ENCODE results near the gene ANKK1.

Gene ANKK1

DNA sequence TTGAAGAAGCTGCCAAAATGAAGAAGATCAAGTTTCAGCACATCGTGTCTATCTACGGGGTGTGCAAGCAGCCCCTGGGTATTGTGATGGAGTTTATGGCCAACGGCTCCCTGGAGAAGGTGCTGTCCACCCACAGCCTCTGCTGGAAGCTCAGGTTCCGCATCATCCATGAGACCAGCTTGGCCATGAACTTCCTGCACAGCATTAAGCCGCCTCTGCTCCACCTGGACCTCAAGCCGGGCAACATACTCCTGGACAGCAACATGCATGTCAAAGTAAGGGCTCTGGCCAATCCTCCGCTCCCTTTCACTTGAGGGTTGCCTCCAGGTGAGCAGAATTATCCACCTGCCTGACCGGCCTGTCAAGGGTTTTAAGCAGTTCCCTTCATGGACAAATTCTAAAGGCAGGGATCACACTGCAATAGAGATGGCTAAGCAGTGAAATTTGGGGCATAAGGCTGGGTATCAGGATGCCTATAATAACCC lies 6.0 kb downstream of the ANKK1 start:
- H3K9me3 Mint-ChIP-seq: no peaks in the 10 kb centered on the region
- H3K27ac Mint-ChIP-seq: no peak overlapping the region
- H3K4me3 Mint-ChIP-seq: no peak overlapping the region
- no peaks in the 10 kb centered on the region for H3K4me1 Mint-ChIP-seq (ENCODE audit: low read depth)
- no peaks in the 10 kb centered on the region for H3K36me3 Mint-ChIP-seq (ENCODE audit: low read depth)
- no peaks in the 10 kb centered on the region for H3K27me3 Mint-ChIP-seq

DNA sequence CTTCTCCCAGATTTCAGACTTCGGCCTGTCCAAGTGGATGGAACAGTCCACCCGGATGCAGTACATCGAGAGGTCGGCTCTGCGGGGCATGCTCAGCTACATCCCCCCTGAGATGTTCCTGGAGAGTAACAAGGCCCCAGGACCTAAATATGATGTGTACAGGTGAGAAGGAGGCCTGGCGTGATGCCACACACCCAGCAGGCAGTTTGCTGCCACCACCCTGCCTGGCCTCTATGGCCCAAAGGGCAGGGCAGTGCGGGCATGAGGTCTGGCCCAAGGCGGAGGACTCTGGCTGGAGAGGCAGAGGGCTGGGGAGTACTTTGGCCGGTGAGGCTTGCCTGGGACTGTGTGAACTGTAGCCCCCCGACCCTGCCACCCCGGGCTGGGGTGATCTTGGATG lies 7.3 kb downstream of the ANKK1 start:
- H3K27ac Mint-ChIP-seq: no peak overlapping the region
- no peaks in the 10 kb centered on the region for H3K9me3 Mint-ChIP-seq
- H3K36me3 Mint-ChIP-seq (ENCODE audit: low read depth): no peaks in the 10 kb centered on the region
- H3K27me3 Mint-ChIP-seq: no peaks in the 10 kb centered on the region
- no peaks in the 10 kb centered on the region for H3K4me1 Mint-ChIP-seq (ENCODE audit: low read depth)
- no peak overlapping the region for H3K4me3 Mint-ChIP-seq

DNA sequence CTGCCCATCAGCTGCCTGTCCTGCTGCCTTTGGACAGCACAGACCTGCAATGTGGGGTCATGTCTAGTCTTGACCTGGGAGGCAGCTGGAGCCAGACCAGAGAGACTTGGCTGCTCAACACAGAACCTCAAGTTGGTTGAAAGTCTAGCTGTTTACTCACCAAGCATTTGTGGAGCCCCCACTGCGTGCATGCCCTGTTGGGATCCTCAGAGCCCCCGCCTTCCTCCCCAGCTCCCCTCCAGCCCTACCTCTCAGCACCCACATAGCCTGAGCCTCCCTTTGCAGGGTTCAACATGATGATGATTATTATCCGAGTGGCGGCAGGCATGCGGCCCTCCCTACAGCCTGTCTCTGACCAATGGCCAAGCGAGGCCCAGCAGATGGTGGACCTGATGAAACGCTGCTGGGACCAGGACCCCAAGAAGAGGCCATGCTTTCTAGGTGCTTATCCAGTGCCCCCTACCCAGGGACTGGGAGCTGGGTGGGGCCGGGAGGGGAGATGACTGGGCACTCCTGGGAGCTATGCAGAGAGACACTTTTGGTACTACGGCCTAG lies 8.3 kb downstream of the ANKK1 start:
- Mint-ChIP-seq H3K4me3 (no peak overlapping the region), H3K36me3 (ENCODE audit: low read depth) (no peaks in the 10 kb centered on the region), H3K27ac (no peak overlapping the region), H3K4me1 (ENCODE audit: low read depth) (no peaks in the 10 kb centered on the region), H3K27me3 (no peaks in the 10 kb centered on the region), H3K9me3 (no peaks in the 10 kb centered on the region)

DNA sequence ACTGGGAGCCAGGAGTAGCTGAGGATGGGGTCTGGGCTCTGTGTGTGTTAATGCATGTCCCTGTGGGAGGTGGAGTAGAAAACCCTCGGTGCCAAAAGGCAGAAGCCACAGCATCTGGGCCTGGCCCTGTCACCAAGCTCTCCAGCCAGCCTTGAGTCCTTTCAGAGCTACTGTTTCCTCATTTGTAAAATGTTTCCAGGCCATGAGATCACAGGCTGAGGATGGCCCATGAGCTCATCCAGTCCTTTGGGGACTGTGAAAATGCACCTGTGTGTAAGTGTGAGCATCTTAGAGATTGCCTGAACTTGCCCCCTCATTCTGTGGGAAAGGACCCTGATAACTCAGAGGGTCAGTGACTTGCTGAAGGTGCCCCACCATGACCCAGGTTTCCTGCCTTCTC lies 9.1 kb downstream of the ANKK1 start:
- Mint-ChIP-seq H3K4me1 (ENCODE audit: low read depth) (no peaks in the 10 kb centered on the region), H3K9me3 (no peaks in the 10 kb centered on the region), H3K36me3 (ENCODE audit: low read depth) (no peaks in the 10 kb centered on the region), H3K27ac (no peak overlapping the region), H3K4me3 (no peak overlapping the region), H3K27me3 (no peaks in the 10 kb centered on the region)

DNA sequence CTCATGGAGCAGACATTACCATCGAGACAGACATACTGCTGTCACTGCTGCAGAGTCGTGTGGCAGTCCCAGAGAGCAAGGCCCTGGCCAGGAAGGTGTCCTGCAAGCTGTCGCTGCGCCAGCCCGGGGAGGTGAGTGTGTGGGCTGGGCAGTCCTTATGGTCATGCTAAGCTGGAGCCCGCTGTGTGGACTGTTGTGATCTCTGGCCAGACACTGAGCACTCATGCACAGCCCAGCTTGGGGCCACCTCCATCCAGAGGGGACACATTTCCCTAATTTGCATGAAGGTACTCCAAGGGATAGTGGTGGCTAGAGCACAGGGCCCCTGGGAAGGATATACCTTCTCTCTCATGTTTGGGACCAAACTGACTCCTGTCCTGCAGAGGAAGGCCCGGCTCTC lies 9.6 kb downstream of the ANKK1 start:
- Mint-ChIP-seq H3K9me3 (no peaks in the 10 kb centered on the region), H3K36me3 (ENCODE audit: low read depth) (no peaks in the 10 kb centered on the region), H3K27ac (no peak overlapping the region), H3K4me3 (no peak overlapping the region), H3K27me3 (no peaks in the 10 kb centered on the region), H3K4me1 (ENCODE audit: low read depth) (no peaks in the 10 kb centered on the region)

DNA sequence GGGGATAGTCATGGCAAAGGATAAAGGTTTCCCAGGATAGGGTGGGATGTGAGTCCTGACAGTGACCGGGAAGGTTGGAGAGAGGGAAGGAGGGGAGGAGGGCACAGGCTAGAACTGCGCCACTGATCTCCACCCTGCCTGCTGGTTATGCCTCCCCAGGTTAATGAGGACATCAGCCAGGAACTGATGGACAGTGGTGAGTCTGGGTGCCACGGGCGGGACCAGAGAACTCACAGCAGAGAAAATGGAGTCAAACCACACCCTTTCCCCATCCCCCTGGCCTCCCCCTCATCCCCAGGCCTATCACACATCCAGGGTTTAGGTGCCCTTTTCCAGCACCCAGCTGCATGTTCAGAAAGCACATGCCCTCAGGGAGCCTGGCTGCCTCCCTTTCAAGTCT lies 10.2 kb downstream of the ANKK1 start:
- Mint-ChIP-seq H3K27me3 (no peaks in the 10 kb centered on the region), H3K27ac (no peak overlapping the region), H3K4me1 (ENCODE audit: low read depth) (no peaks in the 10 kb centered on the region), H3K4me3 (no peak overlapping the region), H3K9me3 (no peaks in the 10 kb centered on the region), H3K36me3 (ENCODE audit: low read depth) (no peaks in the 10 kb centered on the region)

DNA sequence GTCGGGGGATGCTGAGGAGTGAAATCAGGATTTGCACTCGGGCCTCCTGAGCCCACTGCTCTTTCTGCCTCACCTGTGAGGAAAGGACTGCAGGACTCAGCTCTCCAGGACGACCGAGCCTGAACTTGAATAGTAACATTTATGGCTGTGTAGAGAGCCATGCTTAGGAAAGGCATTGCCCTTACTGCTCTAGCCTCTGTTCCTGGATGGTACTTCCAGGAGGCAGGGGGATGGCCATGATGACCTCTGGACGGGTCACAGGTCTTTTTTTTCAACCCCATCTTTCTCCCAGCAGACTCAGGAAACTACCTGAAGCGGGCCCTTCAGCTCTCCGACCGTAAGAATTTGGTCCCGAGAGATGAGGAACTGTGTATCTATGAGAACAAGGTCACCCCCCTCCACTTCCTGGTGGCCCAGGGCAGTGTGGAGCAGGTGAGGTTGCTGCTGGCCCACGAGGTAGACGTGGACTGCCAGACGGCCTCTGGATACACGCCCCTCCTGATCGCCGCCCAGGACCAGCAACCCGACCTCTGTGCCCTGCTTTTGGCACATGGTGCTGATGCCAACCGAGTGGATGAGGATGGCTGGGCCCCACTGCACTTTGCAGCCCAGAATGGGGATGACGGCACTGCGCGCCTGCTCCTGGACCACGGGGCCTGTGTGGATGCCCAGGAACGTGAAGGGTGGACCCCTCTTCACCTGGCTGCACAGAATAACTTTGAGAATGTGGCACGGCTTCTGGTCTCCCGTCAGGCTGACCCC lies 11.3 kb downstream of the ANKK1 start:
- no peaks in the 10 kb centered on the region for H3K36me3 Mint-ChIP-seq (ENCODE audit: low read depth)
- H3K4me3 Mint-ChIP-seq: no peak overlapping the region
- no peaks in the 10 kb centered on the region for H3K27me3 Mint-ChIP-seq

DNA sequence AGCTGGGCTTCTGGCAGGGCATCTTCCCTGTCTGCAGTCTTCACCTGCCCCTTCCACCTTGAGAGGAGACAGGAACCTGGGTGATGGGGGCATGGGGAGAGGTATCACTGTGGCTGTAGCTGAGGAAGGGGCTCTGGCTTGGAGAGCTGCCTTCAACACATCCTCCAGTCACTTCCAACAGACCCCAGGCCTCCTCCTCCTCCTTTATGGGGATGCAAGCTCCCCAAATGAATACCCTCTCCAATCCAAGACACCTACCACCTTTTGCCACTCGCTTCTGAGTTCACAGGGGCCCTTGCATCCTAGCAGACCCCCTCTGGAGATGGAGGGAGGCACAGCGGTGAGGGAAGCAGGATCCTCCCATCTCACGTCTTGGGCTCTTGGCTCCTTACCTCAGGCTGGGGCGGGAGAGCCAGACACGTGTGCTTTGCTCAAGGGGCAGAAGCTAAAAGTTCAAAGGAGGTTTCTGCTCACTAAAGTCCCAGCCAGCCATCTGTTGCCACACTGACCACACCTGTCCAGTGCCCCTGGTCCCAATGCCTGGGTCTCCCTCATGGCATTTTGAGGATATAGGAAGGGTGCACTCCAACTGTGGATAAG lies 13.2 kb downstream of the ANKK1 start:
- Mint-ChIP-seq H3K36me3 (ENCODE audit: low read depth) (no peaks in the 10 kb centered on the region), H3K27ac (no peak overlapping the region), H3K9me3 (no peaks in the 10 kb centered on the region), H3K4me1 (ENCODE audit: low read depth) (no peaks in the 10 kb centered on the region), H3K4me3 (no peak overlapping the region), H3K27me3 (no peaks in the 10 kb centered on the region)

More for the DNA sequence above, 11.3 kb downstream of the ANKK1 start:
- Mint-ChIP-seq H3K27ac (no peak overlapping the region), H3K9me3 (no peaks in the 10 kb centered on the region), H3K4me1 (ENCODE audit: low read depth) (no peaks in the 10 kb centered on the region)

DNA sequence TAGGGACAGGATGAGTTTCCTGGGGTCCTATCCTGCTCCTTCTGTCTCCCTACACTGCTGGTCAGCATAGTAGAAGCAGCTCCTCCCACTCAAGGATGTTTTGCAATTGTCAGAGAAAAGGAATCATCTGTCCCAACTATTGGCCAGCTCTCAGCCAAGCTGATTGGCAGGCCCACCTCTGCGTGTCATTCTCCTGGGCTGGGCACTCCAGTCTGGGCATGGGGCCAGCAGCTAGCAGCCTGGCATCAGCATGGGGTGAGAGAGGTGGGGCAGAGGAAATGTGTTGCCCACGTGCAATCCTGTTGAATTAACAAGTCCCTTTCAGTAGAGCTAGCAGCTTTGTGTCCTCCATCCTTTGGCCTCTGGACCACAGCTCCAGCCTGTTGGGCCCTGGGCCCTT lies 14.1 kb downstream of the ANKK1 start:
- H3K36me3 Mint-ChIP-seq (ENCODE audit: low read depth): no peaks in the 10 kb centered on the region
- no peak overlapping the region for H3K27ac Mint-ChIP-seq
- H3K4me3 Mint-ChIP-seq: no peak overlapping the region
- no peaks in the 10 kb centered on the region for H3K4me1 Mint-ChIP-seq (ENCODE audit: low read depth)
- H3K9me3 Mint-ChIP-seq: no peaks in the 10 kb centered on the region
- no peaks in the 10 kb centered on the region for H3K27me3 Mint-ChIP-seq

DNA sequence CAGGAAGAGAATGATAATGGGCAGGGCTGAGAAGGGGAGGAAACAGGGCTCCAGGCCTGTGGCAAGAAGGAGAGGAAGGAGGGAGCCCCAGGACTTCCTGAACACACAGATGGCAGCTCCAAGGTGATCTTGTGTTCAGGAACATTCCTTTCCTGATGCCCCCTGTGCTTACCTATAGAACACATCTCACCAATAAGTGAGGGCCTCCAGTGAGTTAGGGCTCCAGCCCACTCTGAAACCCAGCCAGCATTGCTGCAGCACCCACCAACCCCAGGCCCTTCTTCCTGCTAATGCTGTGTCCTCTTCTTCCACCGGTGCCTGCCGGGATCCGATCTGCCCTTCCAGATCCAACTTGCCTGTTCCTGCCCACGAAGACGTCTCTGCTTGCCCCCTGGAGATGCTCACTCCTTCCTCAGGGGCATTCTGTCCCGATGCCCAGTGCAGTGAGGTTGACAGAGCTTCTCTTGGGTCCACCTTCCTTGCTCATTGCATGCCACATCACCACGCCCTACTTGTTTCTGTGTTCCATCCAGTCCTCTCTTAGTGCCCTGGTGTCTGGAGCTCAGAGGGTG lies 17.4 kb downstream of the ANKK1 start:
- H3K27ac Mint-ChIP-seq: no peak overlapping the region
- H3K27me3 Mint-ChIP-seq: no peaks in the 10 kb centered on the region
- H3K4me3 Mint-ChIP-seq: no peak overlapping the region

DNA sequence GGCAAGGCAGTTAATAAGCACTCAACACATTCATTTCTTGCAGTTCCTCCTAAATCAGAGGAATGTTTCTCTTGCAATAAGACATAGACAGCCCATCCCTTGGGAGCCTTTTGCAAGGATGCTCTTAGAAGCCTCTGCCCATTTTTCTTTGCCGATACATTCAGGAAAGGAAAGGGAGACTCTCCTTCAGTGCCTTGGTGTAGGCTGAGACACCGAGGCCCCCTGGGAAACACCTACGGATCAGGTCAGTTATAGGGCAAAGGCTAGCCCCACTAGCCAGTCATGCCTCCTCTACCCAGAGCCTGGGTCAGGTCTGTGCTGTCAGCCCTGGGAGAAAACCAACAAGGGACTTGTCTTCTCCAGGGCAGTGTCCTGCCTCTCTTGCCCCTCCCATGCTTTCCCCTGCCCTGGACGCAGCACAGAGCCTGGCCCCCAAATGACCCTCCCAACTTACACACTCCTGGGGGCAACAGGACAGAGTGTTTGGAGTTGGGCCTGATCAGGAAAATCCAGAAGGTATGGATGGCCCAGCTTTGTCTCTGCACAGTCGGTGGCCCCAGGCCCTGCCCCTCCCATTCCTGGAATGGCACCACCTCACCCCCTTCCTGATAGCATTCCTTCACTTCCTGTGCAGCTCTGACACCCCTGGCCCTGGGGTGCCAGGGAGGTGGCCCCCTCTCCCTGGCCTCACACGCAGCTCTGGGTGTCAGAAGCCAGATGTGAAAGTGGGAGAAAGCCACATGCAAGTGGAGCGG lies 18.3 kb downstream of the ANKK1 start:
- no peak overlapping the region for H3K4me3 Mint-ChIP-seq
- no peak overlapping the region for H3K27ac Mint-ChIP-seq
- H3K36me3 Mint-ChIP-seq (ENCODE audit: low read depth): no peaks in the 10 kb centered on the region
- no peaks in the 10 kb centered on the region for H3K4me1 Mint-ChIP-seq (ENCODE audit: low read depth)
- H3K9me3 Mint-ChIP-seq: no peaks in the 10 kb centered on the region
- H3K27me3 Mint-ChIP-seq: no peaks in the 10 kb centered on the region

More for the DNA sequence above, 17.4 kb downstream of the ANKK1 start:
- no peaks in the 10 kb centered on the region for H3K36me3 Mint-ChIP-seq (ENCODE audit: low read depth)
- H3K4me1 Mint-ChIP-seq (ENCODE audit: low read depth): no peaks in the 10 kb centered on the region
- no peaks in the 10 kb centered on the region for H3K9me3 Mint-ChIP-seq

DNA sequence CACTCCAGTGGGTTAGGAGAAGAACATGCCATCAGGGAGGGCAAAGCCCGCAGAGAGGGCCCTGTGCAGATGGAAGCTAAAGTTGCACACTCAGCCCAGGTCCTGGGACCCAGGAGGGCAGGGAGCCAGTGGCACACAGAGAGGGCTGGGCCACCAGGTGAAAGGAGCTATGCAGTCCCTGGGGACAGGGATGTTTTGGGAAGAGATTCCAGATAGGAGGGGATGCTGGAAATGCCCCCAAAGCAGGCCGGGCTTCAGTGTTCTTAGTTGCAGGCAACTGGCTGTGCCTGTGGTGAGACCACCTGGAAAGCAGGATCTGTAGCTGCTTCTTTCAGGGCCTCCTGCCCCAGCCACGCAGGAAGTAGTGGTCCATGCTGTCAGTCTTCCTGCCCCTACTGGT lies 19.6 kb downstream of the ANKK1 start:
- no peaks in the 10 kb centered on the region for H3K27me3 Mint-ChIP-seq
- H3K27ac Mint-ChIP-seq: no peak overlapping the region
- H3K4me3 Mint-ChIP-seq: no peak overlapping the region
- no peaks in the 10 kb centered on the region for H3K36me3 Mint-ChIP-seq (ENCODE audit: low read depth)
- no peaks in the 10 kb centered on the region for H3K4me1 Mint-ChIP-seq (ENCODE audit: low read depth)
- no peaks in the 10 kb centered on the region for H3K9me3 Mint-ChIP-seq

DNA sequence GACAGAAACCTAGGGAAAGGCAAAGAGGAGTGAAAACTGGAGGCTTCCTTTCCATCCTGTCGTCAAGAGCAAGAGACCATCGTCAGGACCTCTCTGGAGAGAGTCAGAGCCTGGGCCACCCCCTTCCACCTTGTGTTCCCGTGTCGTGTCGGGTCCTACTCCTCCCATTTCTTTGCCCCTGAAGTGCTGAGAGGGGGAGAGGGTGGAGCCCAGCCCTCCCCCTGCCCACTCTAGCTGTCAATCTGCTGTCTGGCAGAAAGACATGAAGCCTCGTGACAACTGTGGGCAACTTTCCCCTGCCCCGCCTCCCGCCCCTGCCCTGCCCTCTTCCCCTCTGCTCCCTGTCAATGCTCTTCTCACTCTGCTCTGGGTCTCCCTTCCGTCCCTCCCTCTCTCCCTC lies 20.6 kb downstream of the ANKK1 start:
- no peaks in the 10 kb centered on the region for H3K4me1 Mint-ChIP-seq (ENCODE audit: low read depth)
- no peaks in the 10 kb centered on the region for H3K9me3 Mint-ChIP-seq
- H3K27ac Mint-ChIP-seq: no peak overlapping the region
- H3K27me3 Mint-ChIP-seq: no peaks in the 10 kb centered on the region
- H3K36me3 Mint-ChIP-seq (ENCODE audit: low read depth): no peaks in the 10 kb centered on the region
- H3K4me3 Mint-ChIP-seq: no peak overlapping the region

DNA sequence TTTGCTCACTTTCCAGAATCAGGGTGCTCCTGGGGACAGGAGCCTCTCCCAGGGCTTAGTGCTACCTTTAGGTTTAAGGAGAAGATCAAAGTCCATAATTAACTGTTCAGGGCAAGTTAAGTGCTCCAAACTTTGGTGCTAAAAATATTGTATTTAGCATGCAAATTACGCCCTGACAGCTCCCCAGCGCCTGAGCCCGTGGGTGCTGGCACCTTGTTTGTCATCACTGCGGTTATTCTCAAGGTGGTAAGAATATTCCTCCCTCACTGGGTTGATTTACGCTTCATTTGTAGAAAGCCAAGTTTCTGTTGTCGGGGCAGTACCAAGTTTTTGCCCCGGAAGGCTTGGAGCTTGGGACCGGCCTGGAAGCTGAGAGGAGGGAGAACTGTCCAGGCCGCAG lies 21.3 kb downstream of the ANKK1 start:
- Mint-ChIP-seq H3K36me3 (ENCODE audit: low read depth) (no peaks in the 10 kb centered on the region), H3K27me3 (no peaks in the 10 kb centered on the region), H3K4me1 (ENCODE audit: low read depth) (no peaks in the 10 kb centered on the region), H3K27ac (no peak overlapping the region), H3K9me3 (no peaks in the 10 kb centered on the region), H3K4me3 (no peak overlapping the region)

DNA sequence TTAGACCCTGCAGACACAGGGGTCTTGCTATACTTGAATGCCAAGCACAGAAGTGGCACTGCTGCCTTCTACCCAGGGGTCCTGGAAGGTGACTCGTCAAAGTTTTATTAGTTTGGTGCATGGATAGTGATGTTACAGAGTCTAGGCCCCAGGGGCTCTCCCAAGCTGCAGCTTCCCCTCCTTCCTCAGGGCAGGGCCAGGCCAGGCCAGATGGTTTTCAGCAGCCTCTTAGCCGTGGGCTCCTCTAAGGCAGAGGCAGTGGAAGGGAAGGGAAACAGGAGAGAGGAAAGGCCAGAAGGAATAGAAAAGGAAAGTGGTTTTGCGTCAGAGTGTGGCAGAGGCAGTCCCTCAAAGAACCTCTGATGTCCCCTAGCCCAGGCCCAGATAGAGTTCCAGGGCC lies 21.9 kb downstream of the ANKK1 start:
- Mint-ChIP-seq H3K4me3 (no peak overlapping the region), H3K4me1 (ENCODE audit: low read depth) (no peaks in the 10 kb centered on the region), H3K9me3 (no peaks in the 10 kb centered on the region), H3K27ac (no peak overlapping the region), H3K27me3 (no peaks in the 10 kb centered on the region), H3K36me3 (ENCODE audit: low read depth) (no peaks in the 10 kb centered on the region)

Measured in stimulated activated naive CD8-positive, alpha-beta T cell treated with anti-CD3 and anti-CD28 coated beads, Interleukin-15, Interleukin-2, amounts not matched to agents 100 ng/mL and 50 ng/mL, for 24 hours (primary cell).